GM23338 (cell line): ENCODE data around the gene NQO2. TPM values are rescaled to one million over a fixed set of nuclear protein-coding genes. Genes with fewer than 3 reads are reported as not detected.

ENCODE experiments used
- ATAC-seq: fragments of 200-7000 bp; cut with Tn5 transposase; 3 replicates; pipeline ENCODE4 v1.9.1; 2020
- DNase-seq: peaks from one replicate; pipeline ENCODE4 v3.0.0-alpha.2; 2015; ENCODE audit warnings: low spot score
- H2AFZ ChIP-seq: fragments of 200-600 bp; sonication (generic); 2 replicates; pipeline ENCODE4 v1.8.0; 2016; ENCODE audit warnings: antibody characterized with exemption, mild to moderate bottlenecking, moderate library complexity
- H3F3A ChIP-seq: fragments of 200-600 bp; sonication (generic); replicated peaks from 2 replicates; pipeline ENCODE4 v1.8.0; 2017; ENCODE audit warnings: antibody characterized with exemption, mixed run types, low read depth
- H3K27ac ChIP-seq: fragments of 200-600 bp; sonication (generic); 2 replicates; pipeline ENCODE4 v1.6.1; 2016; ENCODE audit warnings: low read depth
- H3K27me3 ChIP-seq: fragments of 200-600 bp; sonication (generic); 2 replicates; pipeline ENCODE4 v1.8.0; 2016; ENCODE audit warnings: mild to moderate bottlenecking, mixed run types, moderate library complexity; ENCODE audit not compliant: insufficient read depth
- H3K36me3 ChIP-seq: fragments of 200-600 bp; sonication (generic); 2 replicates; pipeline ENCODE4 v1.8.0; 2016; ENCODE audit warnings: mild to moderate bottlenecking; ENCODE audit not compliant: insufficient read depth
- H3K4me1 ChIP-seq: fragments of 200-600 bp; sonication (generic); 2 replicates; pipeline ENCODE4 v1.8.0; 2016; ENCODE audit warnings: mild to moderate bottlenecking, moderate library complexity; ENCODE audit not compliant: insufficient read depth
- H3K4me2 ChIP-seq: fragments of 200-600 bp; sonication (generic); 2 replicates; pipeline ENCODE4 v1.7.1; 2017; ENCODE audit warnings: mixed run types
- H3K4me3 ChIP-seq: fragments of 200-600 bp; sonication (generic); 2 replicates; pipeline ENCODE4 v1.6.1; 2016; ENCODE audit warnings: mixed run types
- H3K79me2 ChIP-seq: fragments of 200-600 bp; sonication (generic); replicated peaks from 2 replicates; pipeline ENCODE4 v1.8.0; 2017; ENCODE audit warnings: mild to moderate bottlenecking; ENCODE audit not compliant: insufficient read depth
- H3K9me2 ChIP-seq: fragments of 200-600 bp; sonication (generic); 2 replicates; pipeline ENCODE4 v1.8.0; 2017; ENCODE audit not compliant: insufficient read depth
- H4K20me1 ChIP-seq: fragments of 200-600 bp; sonication (generic); replicated peaks from 2 replicates; pipeline ENCODE4 v1.8.0; 2017; ENCODE audit warnings: mild to moderate bottlenecking; ENCODE audit not compliant: insufficient read depth
- H3K27ac Mint-ChIP-seq: 2 replicates; pipeline ENCODE4 v1.8.0; 2020; ENCODE audit warnings: inconsistent platforms, mild to moderate bottlenecking, moderate library complexity, mixed read lengths
- H3K27me3 Mint-ChIP-seq: 3 replicates; pipeline ENCODE4 v1.8.0; 2022; ENCODE audit warnings: low read depth, mild to moderate bottlenecking, moderate library complexity, mixed read lengths, inconsistent platforms; ENCODE audit not compliant: insufficient read depth, poor library complexity
- H3K36me3 Mint-ChIP-seq: 3 replicates; pipeline ENCODE4 v1.8.0; 2021; ENCODE audit warnings: low read depth, mild to moderate bottlenecking, inconsistent platforms, moderate library complexity, mixed read lengths
- H3K4me1 Mint-ChIP-seq: 3 replicates; pipeline ENCODE4 v1.8.0; 2020; ENCODE audit warnings: mild to moderate bottlenecking, inconsistent platforms, mixed read lengths
- H3K4me3 Mint-ChIP-seq: 3 replicates; pipeline ENCODE4 v1.8.0; 2021; ENCODE audit warnings: moderate library complexity, mild to moderate bottlenecking, inconsistent platforms, mixed read lengths
- H3K9me3 Mint-ChIP-seq: 3 replicates; pipeline ENCODE4 v1.8.0; 2020; ENCODE audit warnings: moderate library complexity, mild to moderate bottlenecking, inconsistent platforms, mixed read lengths
- CREB1 ChIP-seq: fragments of 250-450 bp; sonication (Bioruptor Pico); IDR thresholded peaks from 2 replicates; pipeline ENCODE4 v1.5.0; 2020; ENCODE audit warnings: low read depth, mild to moderate bottlenecking, moderate library complexity
- CTCF ChIP-seq, 2 experiments: fragments of 200-600 bp in 1 of 2; sonication (generic) in 1 of 2; conservative IDR thresholded peaks; 2 replicates each; pipeline versions ENCODE4 v1.5.1 to v1.6.1; 2016 to 2017; ENCODE audit warnings: antibody characterized with exemption in 2 of 2, low read depth in 2 of 2, mild to moderate bottlenecking in 2 of 2, moderate library complexity in 1 of 2
- ETS1 ChIP-seq: IDR thresholded peaks from 2 replicates; pipeline ENCODE4 v1.6.1; 2016; ENCODE audit warnings: antibody characterized with exemption
- EZH2 ChIP-seq: fragments of 200-600 bp; sonication (generic); IDR thresholded peaks from one replicate; pipeline ENCODE4 v1.8.0; 2017; ENCODE audit warnings: antibody characterized with exemption, mild to moderate bottlenecking, low read depth; ENCODE audit not compliant: unreplicated experiment
- EZH2phosphoT487 ChIP-seq: fragments of 200-600 bp; sonication (generic); IDR thresholded peaks from one replicate; pipeline ENCODE4 v1.8.1; 2018; ENCODE audit warnings: antibody characterized with exemption; ENCODE audit not compliant: unreplicated experiment
- JUNB ChIP-seq: IDR thresholded peaks from one replicate; pipeline ENCODE4 v1.6.1; 2016; ENCODE audit warnings: antibody characterized with exemption; ENCODE audit not compliant: unreplicated experiment
- NANOG ChIP-seq: IDR thresholded peaks from 2 replicates; pipeline ENCODE4 v1.6.1; 2016; ENCODE audit warnings: antibody characterized with exemption, borderline replicate concordance
- POLR2AphosphoS5 ChIP-seq: IDR thresholded peaks from 2 replicates; pipeline ENCODE4 v1.6.1; 2016; ENCODE audit warnings: antibody characterized with exemption, low read depth
- STAT1 ChIP-seq: IDR thresholded peaks from one replicate; pipeline ENCODE4 v1.6.1; 2016; ENCODE audit warnings: antibody characterized with exemption; ENCODE audit not compliant: unreplicated experiment
- ZNF114 ChIP-seq: fragments of 250-450 bp; sonication (Bioruptor Pico); IDR thresholded peaks from 2 replicates; pipeline ENCODE4 v1.5.0; 2020; ENCODE audit warnings: mild to moderate bottlenecking, moderate library complexity
- ZNF331 ChIP-seq: fragments of 250-450 bp; sonication (Bioruptor Pico); IDR thresholded peaks from 2 replicates; pipeline ENCODE4 v1.5.0; 2020; ENCODE audit warnings: low read depth, mild to moderate bottlenecking, moderate library complexity
- polyA plus RNA-seq: library from polyadenylated mRNA; unstranded; fragments of >200 nt; fragmentation: Nextera tagmentation; extraction: Ambion mirVana; gene quantifications from 2 replicates; pipeline ENCODE4 v1.2.1, GENCODE V29; 2016
- total RNA-seq: library from RNA; depleted of rRNA; stranded (reverse); fragments of >200 nt; shearing (Covaris generic); gene quantifications from 2 replicates; pipeline ENCODE4 v1.2.3, GENCODE V29; 2014
- TF ChIP-seq, protein P1 (sequence below): fragments of 250-450 bp; sonication (Bioruptor Pico); IDR thresholded peaks from 2 replicates; pipeline ENCODE4 v1.5.0; 2020; ENCODE audit warnings: mild to moderate bottlenecking, moderate library complexity
- TF ChIP-seq, protein P2 (sequence below): IDR thresholded peaks from one replicate; pipeline ENCODE4 v1.6.1; 2018; ENCODE audit warnings: antibody characterized with exemption; ENCODE audit not compliant: unreplicated experiment

The NQO2 gene
- total and polyA plus RNA-seq, 2 experiments from 2014 or later, result 117 to 173 TPM

DNA sequence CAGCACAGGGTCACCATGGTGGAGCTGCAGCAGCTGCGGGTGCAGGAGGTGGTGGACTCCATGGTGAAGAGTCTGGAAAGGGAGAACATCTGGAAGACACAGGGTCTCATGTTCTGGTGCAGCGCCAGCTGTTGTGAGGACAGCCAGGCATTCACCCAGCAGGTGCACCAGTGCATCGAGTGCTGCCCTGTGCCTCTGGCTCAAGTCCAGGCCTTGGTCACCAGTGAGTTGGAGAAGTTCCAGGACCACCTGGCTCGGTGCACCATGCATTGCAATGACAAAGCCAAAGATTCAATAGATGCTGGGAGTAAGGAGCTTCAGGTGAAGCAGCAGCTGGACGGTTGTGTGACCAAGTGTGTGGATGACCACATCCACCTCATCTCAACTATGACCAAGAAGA lies 45.7 kb downstream of the NQO2 start:
- no peaks in the 10 kb centered on the region for H3K36me3 ChIP-seq
- ATAC-seq, result no peak
- no peak overlapping the region for H3K27ac Mint-ChIP-seq
- peaks cover 2% of the 10 kb centered on the region for H3K27me3 Mint-ChIP-seq
- H3K4me1 ChIP-seq, result peaks cover 15% of the 10 kb centered on the region
- no peaks in the 10 kb centered on the region for H3K27me3 ChIP-seq
- no peak for DNase-seq
- TF ChIP-seq STAT1 (no peak), POLR2AphosphoS5 (no peak), EZH2phosphoT487 (no peak), ETS1 (no peak), NANOG (no peak), CTCF (conservative IDR thresholded peaks at IDR 0.05; ENCODE audit: low read depth in 2 of 2) (no peak), JUNB (no peak), CREB1 (CRISPR knock-in tag) (no peak), ZNF114 (CRISPR knock-in tag) (no peak), EZH2 (no peak), ZNF331 (CRISPR knock-in tag) (no peak)
- TF ChIP-seq, protein P1, sequence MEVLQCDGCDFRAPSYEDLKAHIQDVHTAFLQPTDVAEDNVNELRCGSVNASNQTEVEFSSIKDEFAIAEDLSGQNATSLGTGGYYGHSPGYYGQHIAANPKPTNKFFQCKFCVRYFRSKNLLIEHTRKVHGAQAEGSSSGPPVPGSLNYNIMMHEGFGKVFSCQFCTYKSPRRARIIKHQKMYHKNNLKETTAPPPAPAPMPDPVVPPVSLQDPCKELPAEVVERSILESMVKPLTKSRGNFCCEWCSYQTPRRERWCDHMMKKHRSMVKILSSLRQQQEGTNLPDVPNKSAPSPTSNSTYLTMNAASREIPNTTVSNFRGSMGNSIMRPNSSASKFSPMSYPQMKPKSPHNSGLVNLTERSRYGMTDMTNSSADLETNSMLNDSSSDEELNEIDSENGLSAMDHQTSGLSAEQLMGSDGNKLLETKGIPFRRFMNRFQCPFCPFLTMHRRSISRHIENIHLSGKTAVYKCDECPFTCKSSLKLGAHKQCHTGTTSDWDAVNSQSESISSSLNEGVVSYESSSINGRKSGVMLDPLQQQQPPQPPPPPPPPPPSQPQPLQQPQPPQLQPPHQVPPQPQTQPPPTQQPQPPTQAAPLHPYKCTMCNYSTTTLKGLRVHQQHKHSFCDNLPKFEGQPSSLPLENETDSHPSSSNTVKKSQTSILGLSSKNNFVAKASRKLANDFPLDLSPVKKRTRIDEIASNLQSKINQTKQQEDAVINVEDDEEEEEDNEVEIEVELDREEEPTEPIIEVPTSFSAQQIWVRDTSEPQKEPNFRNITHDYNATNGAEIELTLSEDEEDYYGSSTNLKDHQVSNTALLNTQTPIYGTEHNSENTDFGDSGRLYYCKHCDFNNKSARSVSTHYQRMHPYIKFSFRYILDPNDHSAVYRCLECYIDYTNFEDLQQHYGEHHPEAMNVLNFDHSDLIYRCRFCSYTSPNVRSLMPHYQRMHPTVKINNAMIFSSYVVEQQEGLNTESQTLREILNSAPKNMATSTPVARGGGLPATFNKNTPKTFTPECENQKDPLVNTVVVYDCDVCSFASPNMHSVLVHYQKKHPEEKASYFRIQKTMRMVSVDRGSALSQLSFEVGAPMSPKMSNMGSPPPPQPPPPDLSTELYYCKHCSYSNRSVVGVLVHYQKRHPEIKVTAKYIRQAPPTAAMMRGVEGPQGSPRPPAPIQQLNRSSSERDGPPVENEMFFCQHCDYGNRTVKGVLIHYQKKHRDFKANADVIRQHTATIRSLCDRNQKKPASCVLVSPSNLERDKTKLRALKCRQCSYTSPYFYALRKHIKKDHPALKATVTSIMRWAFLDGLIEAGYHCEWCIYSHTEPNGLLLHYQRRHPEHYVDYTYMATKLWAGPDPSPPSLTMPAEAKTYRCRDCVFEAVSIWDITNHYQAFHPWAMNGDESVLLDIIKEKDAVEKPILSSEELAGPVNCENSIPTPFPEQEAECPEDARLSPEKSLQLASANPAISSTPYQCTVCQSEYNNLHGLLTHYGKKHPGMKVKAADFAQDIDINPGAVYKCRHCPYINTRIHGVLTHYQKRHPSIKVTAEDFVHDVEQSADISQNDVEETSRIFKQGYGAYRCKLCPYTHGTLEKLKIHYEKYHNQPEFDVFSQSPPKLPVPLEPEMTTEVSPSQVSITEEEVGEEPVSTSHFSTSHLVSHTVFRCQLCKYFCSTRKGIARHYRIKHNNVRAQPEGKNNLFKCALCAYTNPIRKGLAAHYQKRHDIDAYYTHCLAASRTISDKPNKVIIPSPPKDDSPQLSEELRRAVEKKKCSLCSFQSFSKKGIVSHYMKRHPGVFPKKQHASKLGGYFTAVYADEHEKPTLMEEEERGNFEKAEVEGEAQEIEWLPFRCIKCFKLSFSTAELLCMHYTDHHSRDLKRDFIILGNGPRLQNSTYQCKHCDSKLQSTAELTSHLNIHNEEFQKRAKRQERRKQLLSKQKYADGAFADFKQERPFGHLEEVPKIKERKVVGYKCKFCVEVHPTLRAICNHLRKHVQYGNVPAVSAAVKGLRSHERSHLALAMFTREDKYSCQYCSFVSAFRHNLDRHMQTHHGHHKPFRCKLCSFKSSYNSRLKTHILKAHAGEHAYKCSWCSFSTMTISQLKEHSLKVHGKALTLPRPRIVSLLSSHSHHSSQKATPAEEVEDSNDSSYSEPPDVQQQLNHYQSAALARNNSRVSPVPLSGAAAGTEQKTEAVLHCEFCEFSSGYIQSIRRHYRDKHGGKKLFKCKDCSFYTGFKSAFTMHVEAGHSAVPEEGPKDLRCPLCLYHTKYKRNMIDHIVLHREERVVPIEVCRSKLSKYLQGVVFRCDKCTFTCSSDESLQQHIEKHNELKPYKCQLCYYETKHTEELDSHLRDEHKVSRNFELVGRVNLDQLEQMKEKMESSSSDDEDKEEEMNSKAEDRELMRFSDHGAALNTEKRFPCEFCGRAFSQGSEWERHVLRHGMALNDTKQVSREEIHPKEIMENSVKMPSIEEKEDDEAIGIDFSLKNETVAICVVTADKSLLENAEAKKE, result no peak
- TF ChIP-seq, protein P2, sequence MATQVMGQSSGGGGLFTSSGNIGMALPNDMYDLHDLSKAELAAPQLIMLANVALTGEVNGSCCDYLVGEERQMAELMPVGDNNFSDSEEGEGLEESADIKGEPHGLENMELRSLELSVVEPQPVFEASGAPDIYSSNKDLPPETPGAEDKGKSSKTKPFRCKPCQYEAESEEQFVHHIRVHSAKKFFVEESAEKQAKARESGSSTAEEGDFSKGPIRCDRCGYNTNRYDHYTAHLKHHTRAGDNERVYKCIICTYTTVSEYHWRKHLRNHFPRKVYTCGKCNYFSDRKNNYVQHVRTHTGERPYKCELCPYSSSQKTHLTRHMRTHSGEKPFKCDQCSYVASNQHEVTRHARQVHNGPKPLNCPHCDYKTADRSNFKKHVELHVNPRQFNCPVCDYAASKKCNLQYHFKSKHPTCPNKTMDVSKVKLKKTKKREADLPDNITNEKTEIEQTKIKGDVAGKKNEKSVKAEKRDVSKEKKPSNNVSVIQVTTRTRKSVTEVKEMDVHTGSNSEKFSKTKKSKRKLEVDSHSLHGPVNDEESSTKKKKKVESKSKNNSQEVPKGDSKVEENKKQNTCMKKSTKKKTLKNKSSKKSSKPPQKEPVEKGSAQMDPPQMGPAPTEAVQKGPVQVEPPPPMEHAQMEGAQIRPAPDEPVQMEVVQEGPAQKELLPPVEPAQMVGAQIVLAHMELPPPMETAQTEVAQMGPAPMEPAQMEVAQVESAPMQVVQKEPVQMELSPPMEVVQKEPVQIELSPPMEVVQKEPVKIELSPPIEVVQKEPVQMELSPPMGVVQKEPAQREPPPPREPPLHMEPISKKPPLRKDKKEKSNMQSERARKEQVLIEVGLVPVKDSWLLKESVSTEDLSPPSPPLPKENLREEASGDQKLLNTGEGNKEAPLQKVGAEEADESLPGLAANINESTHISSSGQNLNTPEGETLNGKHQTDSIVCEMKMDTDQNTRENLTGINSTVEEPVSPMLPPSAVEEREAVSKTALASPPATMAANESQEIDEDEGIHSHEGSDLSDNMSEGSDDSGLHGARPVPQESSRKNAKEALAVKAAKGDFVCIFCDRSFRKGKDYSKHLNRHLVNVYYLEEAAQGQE, result no peak
- no peaks in the 10 kb centered on the region; the same call in 2 of the 3 replicates for H3K36me3 Mint-ChIP-seq
- no peak overlapping the region for H3K4me3 ChIP-seq
- no peak overlapping the region for H3K4me3 Mint-ChIP-seq
- H3K4me2 ChIP-seq, result no peak overlapping the region
- no peaks in the 10 kb centered on the region for H3K9me3 Mint-ChIP-seq
- no peaks in the 10 kb centered on the region for H3K9me2 ChIP-seq
- peaks cover 11% of the 10 kb centered on the region for H3K4me1 Mint-ChIP-seq
- H2AFZ ChIP-seq, result no peak overlapping the region
- no peaks in the 10 kb centered on the region for H3K79me2 ChIP-seq
- H3K27ac ChIP-seq, result no peak overlapping the region
- no peaks in the 10 kb centered on the region for H4K20me1 ChIP-seq
- 0 out of 2 replicates have a peak, but pooled peaks cover 2% of the 10 kb centered on the region for H3F3A ChIP-seq
